GM12864 (cell line): ENCODE measurements around the gene CSK.

ENCODE experiments used
- DNase-seq: peaks from one replicate; pipeline ENCODE4 v3.0.0-alpha.2; 2011; ENCODE audit warnings: low read depth
- H3K4me3 ChIP-seq: 2 replicates; pipeline ENCODE4 v1.5.1; 2011; ENCODE audit warnings: mild to moderate bottlenecking, low read depth, low read length, control low read depth
- TF ChIP-seq, protein P1 (sequence below): IDR thresholded peaks from 2 replicates; pipeline ENCODE4 v1.5.1; 2011; ENCODE audit warnings: low read depth, mild to moderate bottlenecking, moderate library complexity, low read length, control low read depth, inconsistent platforms; ENCODE audit errors: missing control alignments

The CSK gene

DNA sequence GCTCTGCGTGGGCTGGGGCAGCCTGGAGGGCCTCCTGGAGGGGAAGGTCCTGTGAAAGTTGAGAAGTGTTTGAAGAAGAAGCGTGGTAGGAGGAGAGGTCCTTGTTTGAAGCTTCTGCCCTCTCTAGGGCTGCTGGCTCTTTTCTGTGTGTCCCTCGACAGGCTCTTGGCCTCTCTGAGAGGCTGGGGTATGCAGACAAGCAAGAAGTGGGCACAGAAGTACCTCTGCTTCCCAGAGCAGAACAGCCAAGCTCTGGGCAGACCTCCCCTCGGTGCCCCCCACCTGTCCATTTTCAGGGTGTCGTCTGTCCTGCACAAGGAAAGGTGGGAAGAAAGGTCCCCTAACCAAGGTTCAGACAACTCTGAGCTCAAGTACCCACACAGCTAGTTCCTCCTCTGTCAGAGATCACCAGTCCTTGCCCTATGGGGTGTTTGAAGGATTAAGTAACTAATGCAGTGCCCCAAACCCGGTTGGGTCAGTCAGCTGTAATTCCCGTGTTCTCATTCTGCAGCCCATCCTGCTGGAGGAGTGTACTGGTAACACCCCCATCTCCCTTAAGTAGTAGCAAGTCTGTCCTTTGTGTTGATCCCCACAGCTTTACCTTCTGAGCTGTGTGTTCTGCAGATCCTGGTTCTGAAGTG, 6.3 kb downstream of the CSK start:
- H3K4me3 ChIP-seq = peak overlapping the region; percentile 62
- no peak for DNase-seq
- TF ChIP-seq, protein P1, sequence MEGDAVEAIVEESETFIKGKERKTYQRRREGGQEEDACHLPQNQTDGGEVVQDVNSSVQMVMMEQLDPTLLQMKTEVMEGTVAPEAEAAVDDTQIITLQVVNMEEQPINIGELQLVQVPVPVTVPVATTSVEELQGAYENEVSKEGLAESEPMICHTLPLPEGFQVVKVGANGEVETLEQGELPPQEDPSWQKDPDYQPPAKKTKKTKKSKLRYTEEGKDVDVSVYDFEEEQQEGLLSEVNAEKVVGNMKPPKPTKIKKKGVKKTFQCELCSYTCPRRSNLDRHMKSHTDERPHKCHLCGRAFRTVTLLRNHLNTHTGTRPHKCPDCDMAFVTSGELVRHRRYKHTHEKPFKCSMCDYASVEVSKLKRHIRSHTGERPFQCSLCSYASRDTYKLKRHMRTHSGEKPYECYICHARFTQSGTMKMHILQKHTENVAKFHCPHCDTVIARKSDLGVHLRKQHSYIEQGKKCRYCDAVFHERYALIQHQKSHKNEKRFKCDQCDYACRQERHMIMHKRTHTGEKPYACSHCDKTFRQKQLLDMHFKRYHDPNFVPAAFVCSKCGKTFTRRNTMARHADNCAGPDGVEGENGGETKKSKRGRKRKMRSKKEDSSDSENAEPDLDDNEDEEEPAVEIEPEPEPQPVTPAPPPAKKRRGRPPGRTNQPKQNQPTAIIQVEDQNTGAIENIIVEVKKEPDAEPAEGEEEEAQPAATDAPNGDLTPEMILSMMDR = no peak

DNA sequence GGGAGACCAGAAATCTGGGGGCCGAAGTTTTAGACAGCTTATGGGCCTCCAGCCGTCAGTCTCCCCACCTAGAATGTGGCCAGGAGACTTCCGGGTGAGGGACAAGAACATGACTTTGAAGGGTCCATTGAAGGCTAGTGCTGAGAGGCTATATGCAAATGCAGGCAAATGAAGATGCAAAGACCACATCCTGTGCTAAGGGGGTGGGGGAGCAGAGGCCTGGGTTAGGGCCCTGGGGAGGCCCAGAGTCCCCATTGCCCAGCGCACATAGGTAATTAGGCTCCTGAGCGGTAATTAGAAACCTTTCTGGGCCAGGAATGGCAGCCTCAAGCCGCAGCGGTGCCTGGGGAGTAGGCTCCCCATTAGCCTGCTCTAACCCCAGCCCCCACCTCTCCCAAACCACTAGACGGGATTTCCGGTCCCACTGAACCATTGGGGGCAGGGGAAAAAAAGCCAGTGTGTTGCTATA, 6.8 kb downstream of the CSK start:
- DNase-seq = peak; percentile 92
- H3K4me3 ChIP-seq = peak overlapping the region; percentile 62
- TF ChIP-seq, protein P1 = no peak

DNA sequence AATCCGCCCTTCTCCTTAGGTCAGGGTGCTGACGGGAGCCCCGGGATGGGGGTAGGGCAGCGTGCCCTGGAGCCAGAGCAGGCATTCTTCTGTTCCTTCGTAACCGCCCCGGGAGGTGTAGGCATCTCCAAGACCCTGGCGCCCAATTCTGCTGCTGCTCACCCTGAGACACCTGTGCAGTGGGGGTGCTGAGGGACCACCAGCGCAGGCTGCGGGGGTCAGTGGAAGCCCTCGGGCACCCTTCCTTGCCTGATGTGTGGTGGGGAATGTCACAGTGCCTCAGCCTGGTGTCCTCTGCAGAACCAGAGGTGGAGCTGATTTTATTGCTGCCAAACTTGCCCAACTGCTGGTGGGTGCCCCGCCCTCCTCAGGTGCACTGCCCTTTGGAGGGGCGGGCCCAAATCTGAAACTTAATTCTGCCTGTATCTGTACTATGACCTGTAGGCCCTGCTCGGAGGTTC, 7.3 kb downstream of the CSK start:
- TF ChIP-seq, protein P1 = no peak
- DNase-seq = no peak
- H3K4me3 ChIP-seq = peak overlapping the region; percentile 62

DNA sequence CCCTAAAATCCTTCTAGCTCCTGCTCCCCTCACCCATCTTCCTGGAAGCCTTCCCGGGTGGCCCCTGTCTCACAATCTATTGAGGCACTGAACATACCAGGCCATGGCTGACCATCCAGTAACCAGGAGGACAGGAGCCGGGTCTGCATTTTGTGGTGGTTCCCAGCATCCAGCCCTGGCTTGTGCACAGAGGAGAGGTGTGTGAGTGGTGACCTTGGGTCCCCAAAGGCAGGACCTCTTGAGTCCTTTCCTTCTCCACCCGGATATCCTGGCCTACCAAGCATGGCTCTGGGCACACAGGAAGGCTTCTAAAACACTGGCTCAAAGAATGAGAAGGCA, 7.8 kb downstream of the CSK start:
- DNase-seq = no peak
- TF ChIP-seq, protein P1 = no peak
- H3K4me3 ChIP-seq = peak overlapping the region; percentile 62

DNA sequence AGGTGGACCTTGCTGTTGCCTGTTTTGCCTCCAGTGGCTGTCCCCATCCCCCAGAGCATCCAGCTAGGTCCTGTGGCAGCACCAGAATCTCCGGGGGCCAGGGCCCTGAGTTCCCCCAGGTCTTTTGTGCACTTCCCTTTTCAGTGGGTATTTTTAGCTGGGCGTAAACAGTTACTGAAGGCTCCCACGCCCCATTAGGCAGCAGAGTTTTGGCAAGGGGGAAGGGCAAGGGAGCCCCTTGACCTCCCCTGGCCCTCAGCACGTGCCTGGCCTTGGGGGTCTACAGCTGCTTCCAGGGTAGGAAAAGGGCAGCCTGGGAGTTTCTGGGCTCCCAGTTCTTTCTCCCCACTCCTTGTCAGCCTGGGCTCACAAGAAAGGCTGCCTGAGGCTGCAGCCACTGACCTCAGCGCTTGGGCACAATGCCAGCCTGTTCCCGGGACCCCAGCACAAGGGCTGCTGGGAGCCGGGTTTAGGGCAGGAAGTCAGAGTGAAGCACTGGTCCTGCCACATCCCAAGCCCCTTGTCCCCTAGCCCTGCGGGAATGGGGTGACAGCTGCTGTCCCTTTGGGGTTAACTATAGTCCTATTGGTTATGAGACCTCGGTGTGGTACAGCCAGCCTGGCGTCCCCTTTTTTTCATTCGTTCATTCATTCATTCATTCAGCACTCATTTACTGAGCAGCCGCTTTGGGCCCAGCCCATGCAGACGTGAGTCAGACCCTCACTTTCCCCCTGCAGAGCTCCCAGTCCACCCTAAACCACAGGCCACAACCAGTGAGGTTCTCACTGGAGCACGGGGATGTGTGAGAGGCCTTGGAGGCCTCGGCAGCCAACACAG, 8.4 kb downstream of the CSK start:
- peak overlapping the region; percentile 62 for H3K4me3 ChIP-seq

DNA sequence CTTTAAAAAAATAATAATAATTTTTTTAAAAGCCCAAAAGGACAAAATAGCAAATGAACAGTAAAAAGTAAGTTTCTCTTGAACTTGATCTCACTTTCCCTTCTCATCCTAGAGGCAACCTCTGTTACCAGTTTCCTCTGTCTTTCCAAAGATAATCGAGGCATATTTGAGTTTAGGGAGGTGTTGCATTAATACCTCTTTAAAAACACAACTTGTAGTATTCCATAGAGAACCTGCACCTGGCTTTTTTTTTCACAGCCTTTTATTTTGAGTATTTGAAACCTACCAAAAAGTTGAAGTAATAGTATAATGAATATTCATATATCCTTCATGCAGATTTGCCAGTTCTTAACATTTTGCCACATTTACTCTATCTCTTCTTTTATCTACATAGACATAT, 9.1 kb downstream of the CSK start:
- H3K4me3 ChIP-seq = peak overlapping the region; percentile 62; the same call in 1 of the 2 replicates
- DNase-seq = no peak
- TF ChIP-seq, protein P1 = no peak

More for the DNA sequence above, 8.4 kb downstream of the CSK start:
- TF ChIP-seq, protein P1 = no peak
- peak; percentile 75 for DNase-seq
